ENCODE data around the gene CDC27.
"Not testable (repeated sequence)": the region's sequence is repeated elsewhere in the genome, so short reads cannot be mapped to it uniquely, and the experiment has no call there.

Gene CDC27

DNA sequence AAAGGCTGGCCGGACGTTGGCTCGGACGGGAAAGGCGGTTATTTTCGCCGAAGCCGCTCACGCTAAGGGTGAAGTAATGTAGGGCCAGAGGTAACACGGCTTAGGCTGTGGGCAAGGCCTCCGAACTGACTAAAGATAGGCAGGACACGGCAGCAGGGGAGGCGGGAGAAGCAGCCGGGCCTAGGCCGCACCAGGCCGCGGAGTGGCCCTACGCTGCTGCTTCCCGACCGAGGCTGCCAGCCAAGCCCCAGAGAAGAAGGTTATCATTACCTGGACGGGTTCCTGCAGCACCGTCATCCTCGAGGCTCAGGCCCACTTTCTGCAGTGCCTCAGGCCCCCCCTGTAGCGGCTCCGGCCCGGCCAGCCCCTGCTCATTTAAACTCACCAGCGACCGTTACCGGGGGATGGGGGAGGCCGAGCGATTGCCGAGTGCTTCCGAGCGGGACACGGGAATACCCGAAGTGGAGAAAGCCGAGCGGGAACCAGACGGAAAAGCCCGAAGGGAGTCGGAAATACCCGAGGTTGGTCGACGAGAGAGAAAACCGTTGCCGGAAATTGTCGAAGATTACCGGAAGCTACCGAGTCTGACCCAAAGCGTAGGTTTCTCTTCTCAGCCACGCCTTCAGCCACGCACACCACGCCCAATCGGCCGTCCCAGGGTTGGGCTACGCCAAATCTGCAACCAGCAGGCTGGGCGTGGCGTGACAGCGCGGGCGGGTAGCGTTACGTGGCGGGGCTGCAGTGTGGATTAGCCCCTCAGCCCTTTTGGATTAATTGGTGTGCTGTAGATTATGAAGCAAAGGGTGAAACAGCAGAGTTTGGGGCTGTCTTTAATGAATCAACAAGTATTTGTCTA lies at the start of gene CDC27:
TSS of gene CDC27 (minus strand) at position 420 of the 856 bp plus-strand sequence. CDS start at position 297, 123 bp downstream.
- peak; percentile 100 for DNase-seq

DNA sequence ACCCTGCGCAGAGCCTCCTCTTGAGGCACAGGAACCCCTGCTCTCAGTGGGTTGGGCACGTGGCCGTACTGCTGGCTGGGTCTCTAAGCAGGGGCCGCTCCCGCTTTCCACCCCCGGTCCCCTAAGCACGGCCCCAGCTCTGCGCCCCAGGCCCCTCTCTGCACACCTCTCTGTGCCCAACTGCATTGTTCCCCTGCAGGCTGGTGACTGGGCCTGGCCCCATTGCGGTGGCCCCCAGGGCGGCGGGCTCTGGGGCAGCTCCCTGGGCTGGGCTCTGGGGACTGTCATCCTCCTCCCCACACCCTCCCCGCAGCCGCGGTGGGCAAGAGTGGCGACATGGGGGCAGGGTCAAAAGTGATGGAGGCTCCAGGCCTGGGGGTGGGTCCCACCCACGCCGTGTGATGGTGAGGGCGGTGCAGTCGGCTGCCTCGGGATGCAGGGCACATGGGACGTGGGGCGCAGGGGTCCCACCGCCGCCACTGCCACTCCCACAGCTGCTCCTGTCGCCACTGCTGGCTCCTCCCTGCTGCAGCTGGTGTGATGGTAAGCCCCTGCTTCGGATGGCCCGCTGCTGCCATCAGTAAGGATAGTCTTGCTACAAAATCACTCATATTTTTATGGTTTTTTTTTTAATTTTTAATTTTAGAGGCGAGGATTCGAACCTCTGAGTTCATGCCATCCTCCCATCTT lies 49.4 kb upstream of the CDC27 start:
- no peak for DNase-seq

DNA sequence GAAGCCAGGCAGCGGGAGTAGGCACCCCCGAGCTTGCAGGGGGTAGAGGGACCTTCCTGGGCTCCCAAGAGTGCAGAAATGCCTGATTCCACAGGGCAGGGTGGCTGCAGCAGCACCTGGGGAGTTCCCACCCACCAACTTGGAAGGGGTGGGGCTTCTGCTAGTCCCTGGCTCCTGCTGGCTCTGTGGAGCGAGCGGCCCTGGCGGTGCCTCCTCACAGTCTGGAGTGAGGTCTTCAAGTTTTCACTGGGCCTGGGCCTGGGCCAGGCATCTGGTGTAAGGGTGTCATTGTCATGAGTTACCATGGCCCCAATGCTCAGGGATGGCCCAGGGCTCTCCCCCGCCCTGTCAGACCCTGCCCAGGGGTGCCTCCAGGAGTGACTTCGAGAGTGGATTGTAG lies 48.7 kb upstream of the CDC27 start:
- DNase-seq = no peak

DNA sequence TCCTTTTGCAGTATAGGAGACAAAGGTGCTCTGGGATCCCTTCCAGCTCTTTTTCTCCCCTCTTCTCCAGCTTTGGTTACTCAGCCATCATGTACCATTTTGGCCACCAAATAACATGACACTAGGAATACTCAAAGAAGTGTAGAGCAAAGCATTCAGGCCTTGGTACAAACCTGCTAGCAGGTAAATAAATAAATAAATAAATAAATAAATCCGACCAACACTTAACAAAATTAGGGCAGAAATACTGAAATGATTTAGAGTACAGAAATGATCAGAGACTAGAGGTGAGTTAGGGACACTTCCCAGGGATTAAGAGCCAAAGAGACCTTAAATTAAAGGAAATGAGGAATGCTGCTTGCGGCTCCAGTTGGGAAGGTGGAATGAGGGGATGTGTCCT lies 46.8 kb upstream of the CDC27 start:
- DNase-seq = no peak

DNA sequence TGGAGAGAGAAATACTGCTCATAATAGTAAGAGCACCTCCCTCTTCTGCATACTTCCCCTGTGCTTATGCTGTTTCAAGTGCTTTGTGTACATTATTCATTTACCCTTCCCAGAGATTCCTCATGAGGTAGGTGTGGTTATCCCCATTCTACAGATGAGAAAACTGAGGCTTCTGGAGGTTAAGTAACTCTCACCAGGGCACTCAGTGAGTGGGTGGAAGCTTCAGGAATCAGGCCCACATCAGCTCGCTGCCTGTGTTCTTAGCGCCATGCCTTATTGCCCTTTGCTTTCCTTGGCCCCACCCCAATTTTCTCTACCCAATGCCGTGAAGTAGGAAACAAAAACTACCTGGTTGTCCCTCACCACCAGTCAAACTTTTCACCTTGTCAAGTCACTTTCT lies 46.4 kb upstream of the CDC27 start:
- DNase-seq = no peak

DNA sequence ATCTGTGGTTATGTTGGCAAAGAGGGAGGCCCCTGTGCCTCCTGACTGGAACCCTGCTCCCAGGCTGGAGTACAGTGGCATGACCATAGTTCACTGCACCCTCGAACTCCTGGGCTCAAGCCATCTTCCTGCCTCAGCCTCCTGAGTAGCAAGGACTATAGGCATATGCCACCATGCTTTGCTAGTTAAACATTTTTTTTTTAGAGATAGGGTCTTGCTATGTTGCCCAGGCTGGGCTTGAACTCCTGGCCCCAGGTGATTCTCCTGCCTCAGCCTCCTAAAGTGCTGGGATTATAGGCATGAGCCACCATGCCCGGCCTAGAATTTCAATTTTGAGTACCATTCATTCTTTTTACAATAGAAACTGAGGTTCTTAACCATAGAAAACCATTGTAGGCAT lies 43.4 kb upstream of the CDC27 start:
- no peak for DNase-seq

DNA sequence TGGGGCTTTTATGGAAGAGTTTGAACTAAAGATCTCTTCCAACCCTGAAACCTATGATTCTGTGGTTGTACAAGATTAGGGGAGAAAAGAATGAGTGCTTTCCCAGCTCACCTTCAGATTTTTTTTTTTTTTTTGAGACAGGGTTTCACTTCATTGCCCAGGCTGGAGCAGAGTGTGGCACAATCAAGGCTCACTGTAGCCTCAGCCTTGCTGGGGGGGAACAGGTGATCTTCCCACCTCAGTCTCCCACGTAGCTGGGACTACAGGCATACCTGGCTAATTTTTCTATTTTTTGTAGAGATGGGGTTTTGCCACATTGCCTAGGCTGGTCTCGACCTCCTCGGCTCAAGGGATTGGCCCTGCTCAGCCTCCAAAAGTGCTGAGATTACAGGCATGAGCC lies 42.8 kb upstream of the CDC27 start:
- no peak for DNase-seq

- no peak for DNase-seq
These were observed 42.2 kb upstream of the CDC27 start for GRCh38 chr17:47231334-47231733.

DNA sequence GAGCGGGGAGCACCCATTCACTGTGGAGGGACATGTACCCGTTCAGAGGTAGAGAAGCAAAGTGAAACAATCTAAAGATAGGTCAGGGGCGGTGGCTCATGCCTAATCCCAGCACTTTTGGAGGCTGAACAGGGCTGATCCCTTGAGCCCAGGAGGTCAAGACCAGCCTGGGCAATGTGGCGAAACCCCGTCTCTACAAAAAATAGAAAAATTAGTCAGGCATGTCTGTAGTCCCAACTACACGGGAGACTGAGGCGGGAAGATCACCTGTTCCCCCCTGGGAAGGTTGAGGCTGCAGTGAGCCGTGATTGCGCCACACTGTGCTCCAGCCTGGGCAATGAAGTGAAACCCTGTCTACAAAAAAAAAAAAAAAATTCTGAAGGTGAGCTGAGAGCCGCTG lies 41.8 kb upstream of the CDC27 start:
- DNase-seq = no peak

DNA sequence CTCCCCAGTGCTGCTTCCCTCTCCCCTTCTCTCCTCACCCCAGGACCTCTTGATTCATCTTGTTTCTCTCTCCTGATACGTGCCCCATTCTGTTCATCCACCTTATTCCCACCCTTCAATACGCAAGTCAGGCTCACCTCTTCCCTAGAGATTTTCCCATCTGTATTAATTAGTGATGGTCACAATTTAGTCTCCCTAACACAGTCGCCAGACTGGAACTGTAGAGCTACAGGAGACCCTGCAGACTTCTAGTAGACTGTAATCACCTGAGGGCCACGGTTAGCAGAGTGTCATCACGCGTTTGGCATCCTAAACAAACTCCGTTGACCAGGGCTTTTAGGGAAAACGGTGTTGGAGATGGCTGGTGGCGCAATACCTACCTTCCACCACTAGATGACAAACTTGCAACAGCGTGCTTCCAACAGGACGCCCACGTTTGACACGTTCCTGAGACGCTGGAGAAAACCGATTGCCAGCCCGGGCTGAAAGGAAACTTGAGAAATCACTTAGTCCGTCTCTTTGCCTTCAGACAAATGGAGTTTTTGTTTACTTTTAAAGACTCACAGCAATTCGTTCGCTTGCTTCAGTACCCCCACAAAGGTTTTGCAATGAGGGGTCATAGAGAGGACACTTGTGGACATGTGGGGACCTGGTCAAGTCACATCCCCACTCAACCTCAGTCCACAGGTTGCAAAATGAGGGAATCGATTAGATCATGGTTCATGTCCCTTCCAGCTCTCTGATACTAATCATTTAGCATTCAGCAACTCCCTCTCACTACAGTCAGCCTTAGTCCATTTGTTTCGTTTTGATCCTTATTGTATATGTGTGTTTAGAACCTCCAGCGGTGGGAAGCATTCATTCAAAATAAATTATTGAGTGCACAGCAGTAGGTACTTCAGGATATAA lies 40.7 kb upstream of the CDC27 start:
- DNase-seq = peak; percentile 83

- no peak for DNase-seq
These were observed 38.8 kb upstream of the CDC27 start for GRCh38 chr17:47227862-47228261.

DNA sequence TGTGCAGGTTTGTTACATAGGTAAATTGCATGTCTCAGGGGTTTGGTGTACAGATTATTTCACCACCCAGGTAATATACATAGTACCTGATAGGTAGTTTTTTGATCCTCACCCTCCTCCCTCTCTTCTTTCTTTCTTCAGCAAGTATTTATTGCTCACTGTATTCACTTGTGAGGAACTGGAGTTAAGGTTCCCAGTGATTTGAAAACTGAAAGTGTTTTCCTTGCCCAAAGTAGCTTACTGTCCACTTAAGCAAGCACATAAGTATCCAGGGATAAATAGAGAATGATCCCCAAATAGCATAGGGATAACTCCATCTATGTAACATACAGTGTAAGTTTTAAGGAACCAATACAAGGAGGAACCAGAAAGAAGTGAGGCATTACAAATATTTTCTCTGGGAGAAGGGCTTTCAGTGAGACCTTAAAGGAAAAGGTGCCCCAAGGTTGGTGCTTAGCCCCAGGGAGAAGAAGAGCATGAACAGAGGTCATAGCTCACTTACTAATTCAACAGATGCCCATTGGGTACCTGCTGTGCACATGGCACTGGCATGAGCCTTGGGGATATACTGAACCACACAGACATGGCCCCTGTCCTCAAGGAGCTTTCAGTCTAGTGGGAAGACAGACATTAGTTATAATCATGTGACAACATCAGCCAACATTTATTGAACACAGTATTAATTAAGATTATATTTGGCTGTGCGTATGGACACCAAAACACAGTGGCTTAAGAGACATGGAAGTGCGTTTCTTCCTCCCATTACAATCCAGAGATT lies 37.0 kb upstream of the CDC27 start:
- no peak for DNase-seq

DNA sequence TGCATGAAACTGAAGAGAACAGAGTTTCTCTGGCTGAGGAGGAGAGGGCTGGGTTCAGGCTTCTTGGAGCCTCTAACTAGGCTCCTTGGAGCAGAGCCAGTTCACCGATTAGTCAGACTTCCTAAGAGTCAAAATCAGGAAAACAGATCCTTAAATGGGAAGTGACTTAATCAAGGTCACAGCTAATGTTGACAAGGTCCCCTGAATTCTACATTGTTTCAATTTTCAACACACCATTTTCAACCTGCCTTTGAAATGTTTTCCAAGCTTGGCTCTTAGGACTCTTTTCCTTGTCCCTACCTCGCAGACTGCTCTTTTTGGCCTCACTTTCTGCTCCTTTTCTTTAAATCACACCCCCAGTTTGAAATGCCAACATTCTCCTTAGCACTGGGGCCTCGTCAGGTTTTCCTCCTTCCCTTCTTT lies 36.4 kb upstream of the CDC27 start:
- no peak for DNase-seq

- DNase-seq = no peak
These were observed 35.9 kb upstream of the CDC27 start for GRCh38 chr17:47224966-47225365.

DNA sequence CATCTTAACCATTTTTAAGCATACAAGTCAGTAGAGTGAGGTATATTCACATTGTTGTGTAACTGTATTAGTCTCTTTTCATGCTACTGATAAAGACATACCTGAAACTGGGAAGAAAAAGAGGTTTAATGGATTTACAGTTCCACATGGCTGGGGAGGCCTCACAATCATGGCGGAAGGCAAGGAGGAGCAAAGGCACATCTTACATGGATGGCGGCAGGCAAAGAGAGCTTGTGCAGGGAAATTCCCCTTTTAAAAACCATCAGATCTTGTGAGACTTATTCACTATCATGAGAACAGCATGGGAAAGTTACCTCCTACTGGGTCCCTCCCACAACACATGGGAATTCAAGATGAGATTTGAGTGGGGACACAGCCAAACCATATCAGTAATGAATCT lies 35.0 kb upstream of the CDC27 start:
- DNase-seq = not testable (repeated sequence)

DNA sequence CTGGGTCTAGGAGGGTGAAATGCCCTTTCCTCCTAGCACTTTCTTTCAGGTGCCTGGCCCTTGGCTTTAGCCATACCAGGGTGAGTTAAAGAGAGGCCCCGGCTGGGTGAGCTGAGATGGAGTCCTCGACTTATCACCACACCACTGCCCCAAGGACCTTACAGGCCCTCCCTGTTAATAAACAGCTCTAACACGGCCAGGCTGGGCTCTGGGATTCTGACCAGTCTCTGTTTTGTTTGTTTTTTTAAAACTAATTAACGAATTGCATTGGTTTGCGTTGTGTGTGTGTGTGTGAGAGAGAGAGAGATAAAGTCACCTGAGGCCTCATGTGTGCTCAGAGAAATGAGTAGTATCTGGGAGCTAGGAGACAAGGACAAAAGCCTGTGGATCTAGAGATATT lies 34.4 kb upstream of the CDC27 start:
- no peak for DNase-seq

GRCh38 chr17:47223007-47223406 lies 33.9 kb upstream of the CDC27 start:
- DNase-seq = no peak

DNA sequence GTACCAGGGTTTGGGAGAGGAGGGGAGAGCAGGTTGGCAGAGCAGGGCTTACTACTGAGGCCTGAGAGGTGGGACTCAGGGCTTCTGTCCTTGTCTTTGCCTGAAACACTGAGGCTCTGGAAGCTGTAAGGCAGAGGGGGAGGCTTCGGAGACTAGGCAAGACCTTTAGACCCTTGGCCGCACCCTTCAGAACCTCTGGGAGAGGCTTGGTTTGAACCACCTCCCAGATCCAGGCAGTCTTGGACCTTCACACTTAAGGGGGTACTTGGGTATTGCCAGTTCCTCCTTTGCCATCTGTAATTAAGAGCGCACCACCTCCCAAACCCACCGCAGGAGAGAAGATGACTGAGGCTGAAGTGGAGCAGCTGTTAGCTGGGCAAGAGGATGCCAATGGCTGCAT lies 33.0 kb upstream of the CDC27 start:
- DNase-seq = no peak

- DNase-seq = no peak
These were observed 32.1 kb upstream of the CDC27 start for GRCh38 chr17:47221154-47221553.

- no peak for DNase-seq
These were observed 31.5 kb upstream of the CDC27 start for GRCh38 chr17:47220531-47220999.

DNA sequence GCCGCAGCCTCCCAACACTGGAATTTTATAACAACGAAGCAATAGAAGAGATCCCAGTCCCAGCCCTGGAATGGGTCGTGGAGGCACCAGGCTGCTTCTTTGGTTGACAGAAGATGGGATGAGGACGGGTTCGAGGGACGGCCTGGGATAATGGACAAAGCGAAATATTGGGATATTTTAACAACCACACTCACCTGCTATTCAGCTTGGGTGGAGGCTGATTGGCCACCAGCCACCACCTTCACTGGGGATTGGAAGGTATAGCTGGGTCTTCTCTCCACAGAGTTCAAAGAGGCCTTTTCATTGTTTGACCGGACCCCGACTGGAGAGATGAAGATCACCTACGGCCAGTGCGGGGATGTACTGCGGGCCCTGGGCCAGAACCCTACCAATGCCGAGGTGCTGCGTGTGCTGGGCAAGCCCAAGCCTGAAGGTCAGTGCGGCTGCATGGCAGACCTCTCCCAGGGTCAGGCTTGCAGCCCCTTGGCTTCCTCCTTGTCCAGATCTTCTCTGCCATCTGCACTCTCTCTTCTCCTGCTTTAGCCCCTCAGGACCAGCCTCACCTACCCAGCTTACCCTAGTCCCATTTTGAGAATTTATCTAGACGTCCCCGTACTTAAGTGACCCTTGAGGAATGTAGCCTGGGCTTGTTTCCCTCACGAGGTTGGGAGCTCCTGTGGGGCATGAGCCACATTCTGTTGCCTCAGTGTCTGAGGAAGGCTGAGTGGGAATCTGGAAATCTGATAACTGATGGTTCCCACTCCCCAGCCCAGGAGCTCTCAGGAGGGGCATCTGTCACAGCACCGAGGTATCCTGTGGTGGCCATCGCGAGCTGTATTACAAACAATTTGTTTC lies 30.8 kb upstream of the CDC27 start:
- no peak for DNase-seq

Data from stimulated activated CD4-positive, alpha-beta T cell treated with anti-CD3 and anti-CD28 coated beads, Interleukin-1b, Interleukin-23, amount 100 ng/mL, for 48 hours (primary cell).